H1 (cell line): ENCODE results near the gene RCC2. TPM values are rescaled to one million over a fixed set of nuclear protein-coding genes. Genes with fewer than 3 reads are reported as not detected.

Experiments used
- CTCF ChIA-PET: fragments of 300-600 bp; sonication (Branson Sonifier 250); formaldehyde crosslinking; loops from one replicate; lab custom pipeline; 2021; ENCODE audit not compliant: partially characterized antibody; lab: Charles Lee
- POLR2A ChIA-PET: fragments of 300-600 bp; sonication (Branson Sonifier 250); formaldehyde crosslinking; loops from one replicate; lab custom pipeline; 2021; ENCODE audit warnings: inconsistent platforms; ENCODE audit not compliant: partially characterized antibody; lab: Charles Lee
- DNase-seq, 2 experiments: peaks; one replicate each; pipeline versions ENCODE4 v3.0.0 to v3.0.0-alpha.2; 2010 to 2022; ENCODE audit warnings: low spot score in 2 of 2, low read depth in 1 of 2, mixed read lengths in 1 of 2
- FAIRE-seq: peaks from 2 replicates; lab custom pipeline; 2011; peaks lifted over from hg19 to GRCh38; lab: Jason Lieb, UNC
- H2AFZ ChIP-seq: 2 replicates; pipeline ENCODE4 v1.8.1; 2012; ENCODE audit warnings: low read length, inconsistent platforms
- H2AK5ac ChIP-seq: 2 replicates; pipeline ENCODE4 v1.6.1; 2013; ENCODE audit warnings: low read depth, low read length
- H2BK120ac ChIP-seq: replicated peaks from 2 replicates; pipeline ENCODE3; 2013; ENCODE audit warnings: low read depth, low read length, inconsistent platforms
- H2BK12ac ChIP-seq: 2 replicates; pipeline ENCODE4 v1.6.1; 2013; ENCODE audit warnings: low read depth, low read length
- H2BK15ac ChIP-seq: 2 replicates; pipeline ENCODE4 v1.6.1; 2013; ENCODE audit warnings: low read length
- H2BK20ac ChIP-seq: 2 replicates; pipeline ENCODE4 v1.6.1; 2013; ENCODE audit warnings: low read length
- H2BK5ac ChIP-seq: 2 replicates; pipeline ENCODE4 v1.6.1; 2013; ENCODE audit warnings: low read depth, low read length
- H3K14ac ChIP-seq: 2 replicates; pipeline ENCODE4 v1.6.1; 2013; ENCODE audit warnings: inconsistent platforms; ENCODE audit not compliant: insufficient read length
- H3K18ac ChIP-seq: 2 replicates; pipeline ENCODE4 v1.6.1; 2013; ENCODE audit warnings: low read length; ENCODE audit errors: extremely low read depth
- H3K23ac ChIP-seq: 2 replicates; pipeline ENCODE4 v1.6.1; 2013; ENCODE audit warnings: inconsistent platforms; ENCODE audit not compliant: insufficient read length
- H3K23me2 ChIP-seq: 2 replicates; pipeline ENCODE4 v1.6.1; 2013; ENCODE audit warnings: low read depth, low read length
- H3K27ac ChIP-seq: 2 replicates; pipeline ENCODE4 v1.6.1; 2011; ENCODE audit warnings: low read depth, low read length, inconsistent platforms
- H3K27me3 ChIP-seq, 4 experiments: replicated peaks in 1 of 4; 1 replicate in 1 of 4; 2 replicates in 3 of 4; pipeline versions ENCODE4 v1.6.1 to v1.8.1; 2011 to 2013; ENCODE audit warnings: low read length in 3 of 4, mild to moderate bottlenecking in 3 of 4, inconsistent platforms in 2 of 4, mixed read lengths in 2 of 4, moderate library complexity in 1 of 4; ENCODE audit not compliant: control insufficient read depth in 3 of 4, insufficient read depth in 3 of 4; ENCODE audit errors: extremely low read depth in 1 of 4
- H3K36me3 ChIP-seq, 4 experiments: 2 replicates each; pipeline versions ENCODE4 v1.6.1 to v1.8.1; 2011 to 2013; ENCODE audit warnings: mild to moderate bottlenecking in 4 of 4, low read length in 3 of 4, moderate library complexity in 2 of 4, control low read depth in 1 of 4, inconsistent platforms in 1 of 4; ENCODE audit not compliant: insufficient read depth in 4 of 4, control insufficient read depth in 2 of 4
- H3K4ac ChIP-seq: replicated peaks from 2 replicates; pipeline ENCODE3; 2013; ENCODE audit warnings: low read length, low read depth, mixed read lengths, inconsistent platforms; ENCODE audit not compliant: insufficient read length
- H3K4me1 ChIP-seq, 4 experiments: replicated peaks in 1 of 4; 1 replicate in 1 of 4; 2 replicates in 3 of 4; pipeline versions ENCODE4 v1.6.1 to v1.8.1; 2011 to 2013; ENCODE audit warnings: low read length in 3 of 4, inconsistent platforms in 2 of 4, mixed read lengths in 1 of 4; ENCODE audit not compliant: insufficient read depth in 4 of 4, control insufficient read depth in 3 of 4
- H3K4me2 ChIP-seq, 2 experiments: 2 replicates each; pipeline versions ENCODE4 v1.6.1 to v1.8.1; 2011 to 2013; ENCODE audit warnings: low read depth in 2 of 2, low read length in 2 of 2, control low read depth in 1 of 2, inconsistent platforms in 1 of 2, mild to moderate bottlenecking in 1 of 2; ENCODE audit not compliant: insufficient read depth in 1 of 2
- H3K4me3 ChIP-seq, 4 experiments: fragments of 200-600, 300-600 bp in 1 of 4; sonication (generic), shearing (Covaris generic), sonication (Bioruptor Twin) in 1 of 4; 2 replicates each; pipeline versions ENCODE4 v1.5.1 to v1.8.1; 2011 to 2016; ENCODE audit warnings: low read length in 4 of 4, low read depth in 3 of 4, control low read depth in 2 of 4, inconsistent platforms in 2 of 4, mild to moderate bottlenecking in 2 of 4, mixed read lengths in 1 of 4, moderate library complexity in 1 of 4; ENCODE audit not compliant: insufficient read depth in 2 of 4; ENCODE audit errors: extremely low read depth in 1 of 4
- H3K56ac ChIP-seq: replicated peaks from 2 replicates; pipeline ENCODE3; 2013; ENCODE audit warnings: low read depth, mild to moderate bottlenecking, mixed read lengths, low read length, inconsistent platforms; ENCODE audit not compliant: insufficient read length
- H3K79me1 ChIP-seq: 2 replicates; pipeline ENCODE4 v1.6.1; 2013; ENCODE audit warnings: low read depth, low read length, control low read depth
- H3K79me2 ChIP-seq, 2 experiments: 2 replicates each; pipeline versions ENCODE4 v1.6.1 to v1.8.1; 2012 to 2013; ENCODE audit warnings: low read length in 2 of 2, mild to moderate bottlenecking in 2 of 2, inconsistent platforms in 1 of 2; ENCODE audit not compliant: insufficient read depth in 2 of 2, control insufficient read depth in 1 of 2
- H3K9ac ChIP-seq, 4 experiments: replicated peaks in 1 of 4; 1 replicate in 1 of 4; 2 replicates in 3 of 4; pipeline versions ENCODE4 v1.6.1 to v1.8.1; 2011 to 2013; ENCODE audit warnings: low read depth in 3 of 4, low read length in 3 of 4, control low read depth in 2 of 4, mild to moderate bottlenecking in 2 of 4, moderate library complexity in 2 of 4, inconsistent platforms in 1 of 4; ENCODE audit errors: extremely low read depth in 1 of 4
- H3K9me3 ChIP-seq, 2 experiments: 2 replicates each; pipeline versions ENCODE4 v1.6.1 to v1.8.1; 2012 to 2013; ENCODE audit warnings: mild to moderate bottlenecking in 2 of 2, moderate library complexity in 2 of 2, control low read depth in 1 of 2, inconsistent platforms in 1 of 2, low read depth in 1 of 2, low read length in 1 of 2, mixed read lengths in 1 of 2; ENCODE audit not compliant: insufficient read depth in 2 of 2
- H4K20me1 ChIP-seq, 2 experiments: replicated peaks in 1 of 2; 2 replicates each; pipeline versions ENCODE3 to v1.8.1; 2011 to 2013; ENCODE audit warnings: inconsistent platforms in 2 of 2, low read length in 2 of 2, mild to moderate bottlenecking in 1 of 2; ENCODE audit not compliant: insufficient read depth in 2 of 2, control insufficient read depth in 1 of 2
- H4K5ac ChIP-seq: 2 replicates; pipeline ENCODE4 v1.6.1; 2013; ENCODE audit warnings: low read length, low read depth, mixed read lengths, inconsistent platforms; ENCODE audit not compliant: insufficient read length
- H4K8ac ChIP-seq: 2 replicates; pipeline ENCODE4 v1.8.0; 2013; ENCODE audit warnings: mild to moderate bottlenecking, moderate library complexity, low read length, inconsistent platforms; ENCODE audit not compliant: insufficient read depth; ENCODE audit errors: extremely low read depth
- H4K91ac ChIP-seq: replicated peaks from 2 replicates; pipeline ENCODE3; 2013; ENCODE audit warnings: low read length, mixed read lengths, inconsistent platforms; ENCODE audit not compliant: insufficient read length
- CEBPB ChIP-seq: IDR thresholded peaks from 2 replicates; pipeline ENCODE4 v1.6.1; 2012; ENCODE audit warnings: low read depth, low read length
- CREB1 ChIP-seq: IDR thresholded peaks from 2 replicates; pipeline ENCODE4 v1.6.1; 2012; ENCODE audit warnings: inconsistent platforms
- CTBP2 ChIP-seq: IDR thresholded peaks from 2 replicates; pipeline ENCODE4 v1.7.0; 2011; ENCODE audit warnings: borderline replicate concordance, mild to moderate bottlenecking, moderate library complexity, mixed read lengths, low read length; ENCODE audit not compliant: insufficient read depth, insufficient read length
- E2F6 ChIP-seq: IDR thresholded peaks from 2 replicates; pipeline ENCODE4 v1.6.1; 2012; ENCODE audit warnings: inconsistent platforms
- EGR1 ChIP-seq: IDR thresholded peaks from 2 replicates; pipeline ENCODE4 v1.6.1; 2011; ENCODE audit warnings: low read depth, low read length, borderline replicate concordance
- EP300 ChIP-seq, 2 experiments: IDR thresholded peaks; 1 replicate in 1 of 2; 2 replicates in 1 of 2; pipeline ENCODE4 v1.6.1; 2011 to 2012; ENCODE audit warnings: low read depth in 2 of 2, low read length in 2 of 2, mild to moderate bottlenecking in 2 of 2, borderline replicate concordance in 1 of 2, inconsistent platforms in 1 of 2, moderate library complexity in 1 of 2
- JUN ChIP-seq: IDR thresholded peaks from 2 replicates; pipeline ENCODE4 v1.6.1; 2011; ENCODE audit warnings: low read depth, mild to moderate bottlenecking, improper control_type of control experiment, low read length
- JUND ChIP-seq: IDR thresholded peaks from 2 replicates; pipeline ENCODE4 v1.6.1; 2011; ENCODE audit warnings: mild to moderate bottlenecking, improper control_type of control experiment, low read length
- POU5F1 ChIP-seq: IDR thresholded peaks from 2 replicates; pipeline ENCODE4 v1.6.1; 2011; ENCODE audit warnings: low read depth, mild to moderate bottlenecking, low read length, moderate library complexity
- RAD21 ChIP-seq, 2 experiments: IDR thresholded peaks in 1 of 2; conservative IDR thresholded peaks in 1 of 2; 2 replicates each; pipeline ENCODE4 v1.6.1; 2011; ENCODE audit warnings: low read depth in 2 of 2, low read length in 2 of 2, improper control_type of control experiment in 1 of 2, inconsistent platforms in 1 of 2, mild to moderate bottlenecking in 1 of 2, moderate library complexity in 1 of 2
- SIN3A ChIP-seq, 2 experiments: IDR thresholded peaks in 1 of 2; conservative IDR thresholded peaks in 1 of 2; 2 replicates each; pipeline ENCODE4 v1.6.1; 2011 to 2012; ENCODE audit warnings: low read length in 2 of 2, improper control_type of control experiment in 1 of 2, low read depth in 1 of 2, mild to moderate bottlenecking in 1 of 2
- SRF ChIP-seq: IDR thresholded peaks from 2 replicates; pipeline ENCODE4 v1.6.1; 2011; ENCODE audit warnings: mild to moderate bottlenecking, low read depth, low read length, moderate library complexity
- TEAD4 ChIP-seq: IDR thresholded peaks from 2 replicates; pipeline ENCODE4 v1.6.1; 2012; ENCODE audit warnings: low read depth, low read length, inconsistent platforms, mixed read lengths
- WGBS, 2 experiments: shearing (Covaris generic) in 1 of 2; methylation state at CpG; one replicate each; pipeline versions ENCODE4 v1.1.6 to v1.1.7; 2013 to 2015; ENCODE audit warnings: low lambda C conversion rate in 2 of 2, mixed read lengths in 2 of 2, inconsistent platforms in 1 of 2, low coverage in 1 of 2, missing lambda C conversion rate in 1 of 2; ENCODE audit not compliant: insufficient replicate concordance in 2 of 2, insufficient coverage in 1 of 2, insufficient read length in 1 of 2; ENCODE audit errors: extremely low coverage in 1 of 2, missing lambda C conversion rate in 1 of 2; 5-methylcytosine and 5-hydroxymethylcytosine counted together
- polyA plus RNA-seq, 7 experiments: library from polyadenylated mRNA; depleted of rRNA in 3 of 7; stranded (reverse) in 5 of 7; unstranded in 2 of 7; fragments of >200 nt in 5 of 7; fragments of 200-250 nt in 2 of 7; gene quantifications; 1 replicate in 5 of 7; 2 replicates in 1 of 7; 4 replicates in 1 of 7; pipeline versions ENCODE4 v1.2.1 to v1.2.3, GENCODE V29; 2011 to 2013; ENCODE audit warnings: missing spikeins in 2 of 7, mixed read lengths in 2 of 7
- total RNA-seq: library from RNA; stranded (reverse); fragmentation: NEBNext Ultra II Directional; extraction: Animal tissue kit (Norgen Biotek cat#: 25700); gene quantifications from 2 replicates; pipeline ENCODE4 v1.2.1, GENCODE V29; 2021

The RCC2 gene
- total and polyA plus RNA-seq, 2 of the 8 experiments (the other 6 are each of a cell fraction or from before 2014, with no cell fraction given) = 229 to 455 TPM

- H2BK5ac ChIP-seq = no peak within 1 kb of the TSS; the same call in 1 of the 2 replicates
- WGBS, 2 experiments = 88% methylated on average over 7 of the region's 7 CpGs; no CpG with 5 or more reads in 1 of the 2 experiments
- FAIRE-seq = no peak
- H3K36me3 ChIP-seq = no peaks in the 10 kb centered on the region
- H2BK12ac ChIP-seq = 0 out of 2 replicates have a peak within 1 kb of the TSS, but pooled peaks have one; percentile 50
- H2BK20ac ChIP-seq = 0 out of 2 replicates have a peak within 1 kb of the TSS, but pooled peaks have one; percentile 48
- no peak within 1 kb of the TSS for H3K27ac ChIP-seq
- no peaks in the 10 kb centered on the region for H4K20me1 ChIP-seq
- H4K91ac ChIP-seq = no peak within 1 kb of the TSS
- H4K5ac ChIP-seq = no peak within 1 kb of the TSS
- no peak within 1 kb of the TSS for H3K9ac ChIP-seq
- no peak within 1 kb of the TSS for H3K4me3 ChIP-seq
- peak within 1 kb of the TSS; percentile 54 for H4K8ac ChIP-seq
- H3K79me1 ChIP-seq = no peaks in the 10 kb centered on the region
- H3K4me1 ChIP-seq = peaks cover 0 to 2% (median 0%) of the 10 kb centered on the region in 4 experiments; a peak in 2 of 7 replicates
- ChIA-PET POLR2A (interaction anchor here (0.7 to 1.7 kb wide), 3 partner anchors 11 to 34 kb away, joined by 3 to 4 read pairs (median 3); no protein-coding TSS in a partner anchor), CTCF (interaction anchor here (0.9 to 4.2 kb wide), 21 partner anchors 8 to 250 kb away, joined by 3 to 28 read pairs (median 6); no protein-coding TSS in a partner anchor)
- no peak within 1 kb of the TSS for H2BK120ac ChIP-seq
- no peaks in the 10 kb centered on the region for H3K9me3 ChIP-seq
- no peaks in the 10 kb centered on the region; a peak in 1 of 7 replicates for H3K27me3 ChIP-seq
- H2BK15ac ChIP-seq = no peak within 1 kb of the TSS
- H3K56ac ChIP-seq = no peak within 1 kb of the TSS
- H3K14ac ChIP-seq = no peak within 1 kb of the TSS
- no peak for DNase-seq
- H2AFZ ChIP-seq = no peak within 1 kb of the TSS
- H3K18ac ChIP-seq = no peak within 1 kb of the TSS
- H3K4ac ChIP-seq = no peak within 1 kb of the TSS
- H3K23ac ChIP-seq = no peak within 1 kb of the TSS
- H3K79me2 ChIP-seq = no peaks in the 10 kb centered on the region
- H3K4me2 ChIP-seq = no peak within 1 kb of the TSS
- no peak within 1 kb of the TSS for H2AK5ac ChIP-seq
- no peaks in the 10 kb centered on the region for H3K23me2 ChIP-seq
- TF ChIP-seq RAD21 (IDR thresholded peaks at IDR 0.05 in 1 of 2, conservative IDR thresholded peaks at IDR 0.05 in 1 of 2; ENCODE audit: low read depth in 2 of 2, low read length in 2 of 2) (no peak), EP300 (IDR thresholded peaks at IDR 0.05; ENCODE audit: borderline replicate concordance in 1 of 2, low read depth in 2 of 2, low read length in 2 of 2) (no peak), JUND (no peak), CEBPB (no peak), CTBP2 (no peak), SRF (no peak), EGR1 (no peak), CREB1 (no peak), TEAD4 (no peak), POU5F1 (no peak), E2F6 (no peak), SIN3A (conservative IDR thresholded peaks at IDR 0.05 in 1 of 2, IDR thresholded peaks at IDR 0.05 in 1 of 2; ENCODE audit: low read depth in 1 of 2, low read length in 2 of 2) (no peak), JUN (no peak)
Observed at GRCh38 chr1:17371896-17372295, 67.6 kb downstream of the RCC2 start, which contains the start of gene PADI6. Gene PADI6, plus strand, starts transcription at chr1:17372196. Its CDS starts 50 bp downstream, at chr1:17372246.
